Fibroblast of mammary gland (primary cell): ENCODE data around the gene IL22.

ENCODE experiments used
- DNase-seq: peaks from one replicate; pipeline ENCODE4 v3.0.0-alpha.2; 2010; ENCODE audit warnings: low read depth
- H3K4me3 ChIP-seq: 2 replicates; pipeline ENCODE4 v1.5.1; 2011; ENCODE audit warnings: low read depth, mild to moderate bottlenecking, low read length, moderate library complexity; ENCODE audit not compliant: control insufficient read depth
- TF ChIP-seq, protein P1 (sequence below): conservative IDR thresholded peaks from 2 replicates; pipeline ENCODE4 v1.5.1; 2011; ENCODE audit warnings: low read depth, low read length, inconsistent platforms; ENCODE audit not compliant: control insufficient read depth, insufficient read depth

IL22 gene

DNA sequence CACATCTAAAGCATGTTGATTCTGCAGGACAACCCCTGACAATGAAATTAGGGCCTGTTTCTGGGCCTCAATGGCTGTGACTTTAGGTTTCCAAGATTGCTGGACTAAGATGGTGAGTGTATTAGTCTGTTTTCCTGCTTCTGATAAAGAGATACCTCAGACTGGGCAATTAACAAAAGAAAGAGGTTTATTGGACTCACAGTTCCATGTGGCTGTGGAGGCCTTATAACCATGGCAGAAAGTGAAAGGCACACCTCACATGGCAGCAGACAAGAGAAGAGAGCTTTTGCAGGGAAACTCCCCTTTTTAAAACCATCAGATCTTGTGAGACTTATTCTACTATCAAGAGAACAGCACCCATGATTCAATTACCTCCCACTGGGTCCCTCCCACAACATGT, 10.6 kb downstream of the IL22 start:
- no peak for DNase-seq
- H3K4me3 ChIP-seq = no peak overlapping the region
- TF ChIP-seq, protein P1, sequence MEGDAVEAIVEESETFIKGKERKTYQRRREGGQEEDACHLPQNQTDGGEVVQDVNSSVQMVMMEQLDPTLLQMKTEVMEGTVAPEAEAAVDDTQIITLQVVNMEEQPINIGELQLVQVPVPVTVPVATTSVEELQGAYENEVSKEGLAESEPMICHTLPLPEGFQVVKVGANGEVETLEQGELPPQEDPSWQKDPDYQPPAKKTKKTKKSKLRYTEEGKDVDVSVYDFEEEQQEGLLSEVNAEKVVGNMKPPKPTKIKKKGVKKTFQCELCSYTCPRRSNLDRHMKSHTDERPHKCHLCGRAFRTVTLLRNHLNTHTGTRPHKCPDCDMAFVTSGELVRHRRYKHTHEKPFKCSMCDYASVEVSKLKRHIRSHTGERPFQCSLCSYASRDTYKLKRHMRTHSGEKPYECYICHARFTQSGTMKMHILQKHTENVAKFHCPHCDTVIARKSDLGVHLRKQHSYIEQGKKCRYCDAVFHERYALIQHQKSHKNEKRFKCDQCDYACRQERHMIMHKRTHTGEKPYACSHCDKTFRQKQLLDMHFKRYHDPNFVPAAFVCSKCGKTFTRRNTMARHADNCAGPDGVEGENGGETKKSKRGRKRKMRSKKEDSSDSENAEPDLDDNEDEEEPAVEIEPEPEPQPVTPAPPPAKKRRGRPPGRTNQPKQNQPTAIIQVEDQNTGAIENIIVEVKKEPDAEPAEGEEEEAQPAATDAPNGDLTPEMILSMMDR = no peak

DNA sequence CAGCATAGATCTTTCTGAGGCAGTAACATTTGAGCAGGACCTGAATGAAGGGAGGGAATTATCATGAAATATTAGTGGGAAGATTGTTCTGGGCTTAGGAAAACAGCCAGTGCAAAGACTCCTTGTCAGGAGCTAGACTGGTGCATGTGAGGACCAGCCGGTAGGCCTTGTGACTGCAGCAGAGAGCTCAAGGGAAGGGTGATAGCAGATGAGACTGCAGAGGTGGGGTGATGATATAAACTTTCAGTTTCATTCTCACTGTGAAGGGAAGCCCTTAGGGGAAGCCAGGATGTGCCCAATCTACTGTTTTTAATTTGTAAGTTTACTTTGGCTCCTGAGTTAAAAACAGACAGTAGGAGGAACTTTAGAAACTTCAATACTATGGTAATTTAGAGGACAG, 12.4 kb downstream of the IL22 start:
- TF ChIP-seq, protein P1 = no peak
- H3K4me3 ChIP-seq = no peak overlapping the region
- peak; percentile 51 for DNase-seq

DNA sequence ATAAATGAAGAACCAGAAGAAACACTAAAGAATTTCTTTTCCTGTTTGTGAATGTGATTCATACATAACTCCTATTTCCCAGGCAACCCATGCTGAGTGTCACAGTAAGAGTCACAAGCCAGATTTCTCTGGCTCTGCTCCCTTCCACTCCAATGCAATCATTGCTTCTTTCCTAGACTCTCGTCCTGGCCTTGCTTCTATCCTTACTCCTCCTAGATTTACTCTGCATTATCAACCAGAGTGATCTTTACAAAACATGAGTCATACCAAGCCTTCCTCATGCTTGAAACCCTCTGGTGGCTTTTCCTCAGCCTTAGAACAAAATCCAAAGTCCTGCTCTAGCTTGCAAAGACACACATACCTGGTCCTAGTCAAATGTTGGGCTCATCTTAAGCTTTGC, 13.3 kb downstream of the IL22 start:
- H3K4me3 ChIP-seq = no peak overlapping the region
- peak; percentile 73 for DNase-seq
- TF ChIP-seq, protein P1 = no peak

DNA sequence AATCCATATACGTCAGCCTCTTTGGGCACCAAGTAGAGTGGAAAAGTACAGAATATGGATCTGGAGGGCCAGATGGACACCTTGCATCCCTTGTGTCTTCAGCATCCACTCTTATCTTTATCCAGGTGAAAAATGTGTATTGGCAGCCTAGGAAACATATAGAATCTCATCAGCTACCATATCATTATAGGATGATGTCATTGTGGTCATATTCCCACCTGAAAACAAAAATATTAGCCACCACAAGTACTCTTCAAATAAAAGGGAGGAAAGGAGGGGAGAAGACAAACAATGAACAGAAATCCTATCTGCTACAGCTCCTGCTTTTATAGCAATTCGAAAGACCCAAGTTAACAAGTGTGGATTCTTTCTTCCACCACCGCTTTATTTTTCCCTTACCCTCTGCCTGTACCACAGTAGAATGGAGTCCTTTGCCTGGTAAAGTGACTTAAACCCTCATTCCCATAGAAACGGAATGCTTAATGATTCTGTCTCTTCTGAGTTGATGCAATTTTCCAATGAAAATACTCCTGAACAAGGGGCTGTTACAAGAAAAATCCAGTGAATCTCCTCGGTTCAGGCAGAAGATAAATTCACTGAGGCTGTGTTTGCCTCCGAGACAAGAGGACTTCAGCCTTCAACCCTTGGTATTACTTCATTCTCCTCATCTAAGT, 14.0 kb downstream of the IL22 start:
- no peak for DNase-seq
- H3K4me3 ChIP-seq = no peak overlapping the region
- TF ChIP-seq, protein P1 = no peak

DNA sequence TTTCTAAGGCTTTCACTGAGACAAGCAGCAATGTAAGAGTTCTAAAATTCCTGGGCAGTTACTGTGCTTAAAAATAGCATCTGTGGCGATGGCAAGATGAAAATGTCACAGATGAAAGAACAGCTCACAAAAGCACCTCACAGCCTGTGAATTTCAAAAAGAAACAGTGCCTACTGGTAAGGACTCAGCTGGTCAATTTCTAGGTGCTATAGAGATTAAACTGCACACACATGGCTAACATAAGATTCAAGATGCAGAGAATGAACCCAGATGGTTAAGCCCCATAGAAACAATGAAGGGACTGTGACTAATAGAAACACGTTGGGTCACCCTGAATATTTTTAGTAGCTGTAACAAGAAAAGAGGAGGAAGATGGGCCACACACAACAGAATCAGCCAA, 15.8 kb downstream of the IL22 start:
- TF ChIP-seq, protein P1 = no peak
- DNase-seq = no peak
- H3K4me3 ChIP-seq = no peak overlapping the region

DNA sequence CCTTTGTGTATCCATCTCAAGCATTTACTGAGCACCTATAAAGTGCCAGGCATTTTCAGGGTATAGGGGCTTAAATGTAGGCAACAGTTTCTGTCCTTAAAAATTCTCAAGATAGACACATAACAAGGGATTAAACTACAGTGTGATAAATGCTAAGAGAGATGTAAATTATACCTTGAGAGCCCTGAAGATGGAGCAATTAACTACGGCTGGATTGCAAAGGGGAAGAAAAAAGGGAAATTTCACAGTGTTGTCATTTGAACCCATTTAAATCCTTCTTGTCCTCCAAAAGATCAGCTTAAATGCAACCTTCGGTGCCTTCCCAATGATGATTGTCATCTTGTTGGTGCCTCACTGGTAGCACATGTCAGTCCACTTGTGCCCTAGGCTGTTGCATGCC, 16.3 kb downstream of the IL22 start:
- no peak overlapping the region for H3K4me3 ChIP-seq
- no peak for DNase-seq
- TF ChIP-seq, protein P1 = peak; percentile 15

DNA sequence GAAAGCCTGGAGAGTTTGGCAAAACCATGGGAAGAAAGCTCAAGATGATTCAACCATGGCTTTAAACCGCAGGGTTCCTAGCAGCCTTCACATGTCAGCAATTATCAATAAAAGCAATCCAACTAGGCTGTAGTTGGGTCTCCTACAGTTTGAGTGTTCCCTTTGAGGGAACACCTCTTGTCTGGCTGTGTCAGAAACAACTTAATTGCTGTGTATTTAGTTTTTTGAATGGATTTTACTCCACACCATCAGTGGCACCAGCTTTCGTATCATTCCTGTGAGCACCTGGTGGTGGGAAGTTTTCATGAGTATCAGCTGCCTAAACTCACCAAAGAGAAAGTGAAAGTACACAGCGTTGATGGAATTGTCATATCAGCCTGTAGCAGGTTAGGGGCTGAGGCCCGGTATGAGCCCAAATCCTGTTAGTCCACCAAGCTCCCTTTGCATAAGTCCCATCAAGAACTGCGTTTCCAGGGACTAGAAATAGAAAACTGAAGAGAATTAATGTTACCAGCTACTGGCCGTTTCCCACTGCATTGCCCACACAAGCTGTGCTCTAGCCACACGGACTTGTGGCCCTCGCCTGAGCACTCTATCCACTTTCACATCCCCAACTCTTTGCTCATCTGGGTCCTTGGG, 16.9 kb downstream of the IL22 start:
- DNase-seq = peak; percentile 45
- TF ChIP-seq, protein P1 = no peak
- H3K4me3 ChIP-seq = no peak overlapping the region
